K562 (cell line): ENCODE results near the gene SNX14. TPM values are rescaled to one million over a fixed set of nuclear protein-coding genes. Genes with fewer than 3 reads are reported as not detected.

Experiments used
- ATAC-seq: fragments of 200-7000 bp; cut with Tn5 transposase; 3 replicates; pipeline ENCODE4 v1.9.1; 2020; ENCODE audit warnings: moderate library complexity
- BruUV-seq: library from RNA; stranded (reverse); fragments of 400-500 nt; replicated peaks from 2 replicates; lab custom pipeline; 2021; lab: Mats Ljungman, UMichigan
- CTCF ChIA-PET: fragments of 300-600 bp; formaldehyde crosslinking; extraction: SDS; loops from one replicate; lab custom pipeline; 2021; ENCODE audit warnings: low intra/inter-chr PET ratio; lab: Yijun Ruan, JAX
- POLR2A ChIA-PET: fragments of 300-600, 350-650 bp; sonication (Branson Sonifier 250); formaldehyde crosslinking; extraction: SDS; loops from one replicate; lab custom pipeline; 2021; ENCODE audit warnings: antibody characterized with exemption, inconsistent platforms; lab: Yijun Ruan, JAX
- DNase-seq, 4 experiments: peaks; one replicate each; pipeline versions ENCODE4 v3.0.0 to v3.0.0-alpha.2; 2011 to 2018; ENCODE audit warnings: low spot score in 3 of 4, mixed read lengths in 3 of 4; ENCODE audit errors: extremely low read depth in 1 of 4
- FAIRE-seq: peaks from 2 replicates; lab custom pipeline; 2011; peaks lifted over from hg19 to GRCh38; lab: Jason Lieb, UNC
- H2AFZ ChIP-seq: 2 replicates; pipeline ENCODE4 v1.6.0; 2011; ENCODE audit warnings: low read depth, low read length, control low read depth, inconsistent platforms
- H3K27ac ChIP-seq: fragments of 200-600 bp; 3 replicates; pipeline ENCODE4 v1.8.0; 2011; ENCODE audit warnings: low read depth, mild to moderate bottlenecking, control low read depth, inconsistent platforms, low read length, moderate library complexity, mixed read lengths; ENCODE audit errors: extremely low read depth
- H3K27me3 ChIP-seq, 2 experiments: fragments of 300-600 bp in 1 of 2; 2 replicates in 1 of 2; 3 replicates in 1 of 2; pipeline versions ENCODE4 v1.6.0 to v1.8.0; 2011; ENCODE audit warnings: inconsistent platforms in 2 of 2, low read length in 2 of 2, mild to moderate bottlenecking in 1 of 2, mixed read lengths in 1 of 2, moderate library complexity in 1 of 2; ENCODE audit not compliant: control insufficient read depth in 2 of 2, insufficient read depth in 2 of 2
- H3K36me3 ChIP-seq: fragments of 300-600 bp; 3 replicates; pipeline ENCODE4 v1.8.0; 2011; ENCODE audit warnings: mild to moderate bottlenecking, low read length, inconsistent platforms; ENCODE audit not compliant: control insufficient read depth, insufficient read depth
- H3K4me1 ChIP-seq, 2 experiments: fragments of 200-600 bp in 1 of 2; replicated peaks in 1 of 2; 2 replicates in 1 of 2; 3 replicates in 1 of 2; pipeline versions ENCODE4 v1.5.1 to v1.8.0; 2011; ENCODE audit warnings: inconsistent platforms in 2 of 2, low read length in 2 of 2, mild to moderate bottlenecking in 1 of 2, mixed read lengths in 1 of 2, moderate library complexity in 1 of 2; ENCODE audit not compliant: control insufficient read depth in 2 of 2, insufficient read depth in 2 of 2
- H3K4me2 ChIP-seq: 2 replicates; pipeline ENCODE4 v1.6.1; 2011; ENCODE audit warnings: low read length, control low read depth, inconsistent platforms, mixed read lengths; ENCODE audit not compliant: insufficient read depth
- H3K4me3 ChIP-seq: fragments of 200-600 bp; sonication (generic), shearing (Covaris generic); 2 replicates; pipeline ENCODE4 v1.5.1; 2016; ENCODE audit warnings: control low read depth, inconsistent platforms
- H3K79me2 ChIP-seq: fragments of 200-600 bp; 3 replicates; pipeline ENCODE4 v1.8.0; 2011; ENCODE audit warnings: low read length, inconsistent platforms; ENCODE audit not compliant: control insufficient read depth, insufficient read depth
- H3K9ac ChIP-seq, 2 experiments: 2 replicates each; pipeline versions ENCODE4 v1.6.0 to v1.6.1; 2011; ENCODE audit warnings: low read depth in 2 of 2, low read length in 2 of 2, control low read depth in 1 of 2, inconsistent platforms in 1 of 2, mild to moderate bottlenecking in 1 of 2, mixed read lengths in 1 of 2; ENCODE audit not compliant: insufficient read depth in 1 of 2
- H3K9me1 ChIP-seq: one replicate; pipeline ENCODE4 v1.6.0; 2011; ENCODE audit warnings: inconsistent platforms, mild to moderate bottlenecking, low read length, moderate library complexity; ENCODE audit not compliant: control insufficient read depth, insufficient read depth
- H3K9me3 ChIP-seq: replicated peaks from 2 replicates; pipeline ENCODE4 v1.5.1; 2011; ENCODE audit warnings: low read depth, low read length, inconsistent platforms; ENCODE audit not compliant: control insufficient read depth, insufficient read depth
- H4K20me1 ChIP-seq: replicated peaks from 2 replicates; pipeline ENCODE4 v1.6.1; 2011; ENCODE audit warnings: low read length, inconsistent platforms, mixed read lengths; ENCODE audit not compliant: control insufficient read depth, insufficient read depth
- NFIC ChIP-seq: fragments of 450-650 bp; IDR thresholded peaks from 2 replicates; pipeline ENCODE4 v1.6.1; 2017; ENCODE audit warnings: mild to moderate bottlenecking, inconsistent platforms
- NFIX ChIP-seq: fragments of 250-450 bp; sonication (Bioruptor Pico); IDR thresholded peaks from 2 replicates; pipeline ENCODE4 v1.4.0; 2020; ENCODE audit warnings: low read depth, mild to moderate bottlenecking, moderate library complexity
- THAP12 ChIP-seq: fragments of 250-450 bp; sonication (Bioruptor Pico); IDR thresholded peaks from 2 replicates; pipeline ENCODE4 v1.9.0; 2021; ENCODE audit warnings: mild to moderate bottlenecking, inconsistent platforms
- ZNF561 ChIP-seq: fragments of 450-650 bp; formaldehyde crosslinking; conservative IDR thresholded peaks from 2 replicates; pipeline ENCODE4 v1.4.0; 2020; ENCODE audit warnings: mild to moderate bottlenecking, moderate library complexity
- WGBS: fragments of 100-300 bp; shearing (Covaris generic); methylation state at CpG from one replicate; pipeline ENCODE4 v1.1.6; 2016; ENCODE audit warnings: low coverage, mixed read lengths; ENCODE audit not compliant: insufficient coverage; ENCODE audit errors: missing lambda C conversion rate; 5-methylcytosine and 5-hydroxymethylcytosine counted together
- in situ Hi-C: fragments of 300-500 bp; cut with MboI; formaldehyde crosslinking; loops from 4 replicates; pipeline ENCODE4 v1.15.0; 2018; ENCODE audit warnings: inconsistent platforms, mixed read lengths
- intact Hi-C: fragments of 100-400 bp; cut with micrococcal nuclease; formaldehyde crosslinking; loops from 2 replicates; pipeline ENCODE4 v1.14.2; 2022
- polyA plus RNA-seq, 8 experiments: library from polyadenylated mRNA; depleted of rRNA in 4 of 8; stranded (reverse) in 5 of 8; unstranded in 3 of 8; fragments of >200 nt; fragmentation: Nextera tagmentation in 2 of 8; fragmentation: Illumina TruSeq in 1 of 8; extraction: Ambion mirVana in 2 of 8; extraction: Trizol in 1 of 8; gene quantifications; 2 replicates each; pipeline versions ENCODE4 v1.2.1 to v1.2.3, GENCODE V29; 2011 to 2014; ENCODE audit warnings: inconsistent platforms in 1 of 8, missing spikeins in 1 of 8
- total RNA-seq, 7 experiments: library from RNA; depleted of rRNA in 6 of 7; stranded (reverse); fragments of >200 nt in 6 of 7; fragmentation: Illumina TruSeq in 2 of 7; extraction: Trizol in 2 of 7; gene quantifications; 2 replicates each; pipeline versions ENCODE4 v1.2.1 to v1.2.3, GENCODE V29; 2011 to 2021; ENCODE audit warnings: low replicate concordance in 1 of 7

Gene SNX14
- total and polyA plus RNA-seq, 9 of the 15 experiments (the other 6 are each of a cell fraction or from before 2014, with no cell fraction given): 46.5 to 140 (median 71.2) TPM

GRCh38 chr6:85490516-85491248 is 103.0 kb downstream of the SNX14 start:
- peak; percentile 23; the same call in 1 of the 2 replicates for TF ChIP-seq NFIX (CRISPR knock-in tag)
- peak; percentile 76 for TF ChIP-seq NFIC
- no peak for TF ChIP-seq ZNF561 (CRISPR knock-in tag)
- no peak for TF ChIP-seq THAP12 (CRISPR knock-in tag)
- no peak for ATAC-seq
- in situ Hi-C loops: no loop called here
- intact Hi-C loops: no loop called here
- Histone ChIP-seq H3K4me2 (no peak overlapping the region), H3K4me3 (no peak overlapping the region), H2AFZ (no peak overlapping the region), H3K9me1 (peaks cover 3% of the 10 kb centered on the region), H3K4me1 (no peaks in the 10 kb centered on the region), H3K27me3 (peaks cover 0 to 12% of the 10 kb centered on the region in 2 experiments; a peak in 2 of 5 replicates), H4K20me1 (no peaks in the 10 kb centered on the region; the same call in 1 of the 2 replicates), H3K79me2 (no peaks in the 10 kb centered on the region), H3K9ac (no peak overlapping the region), H3K36me3 (no peaks in the 10 kb centered on the region), H3K27ac (no peak overlapping the region), H3K9me3 (no peaks in the 10 kb centered on the region)
- ChIA-PET POLR2A (interaction anchor here (1.9 kb wide), 1 partner anchor 8 kb away, joined by 6 read pairs; no protein-coding TSS in a partner anchor), CTCF (no interaction called here)
- no peak for FAIRE-seq
- DNase-seq: no peak
- no TSS peak for BruUV-seq
- 10% methylated on average over 6 of the region's 6 CpGs for WGBS
